Right lobe of liver (tissue), 6 donors: ENCODE measurements around the gene NAA35. TPM values are rescaled to one million over a fixed set of nuclear protein-coding genes. Genes with fewer than 3 reads are reported as not detected.

ENCODE experiments used
- ATAC-seq, 4 donors: fragments of 200-7000 bp; cut with Tn5 transposase; one replicate each; pipeline ENCODE4 v1.9.1; 2020; ENCODE audit warnings: mild to moderate bottlenecking in 4 of 4, moderate library complexity in 4 of 4
- DNase-seq, 3 donors: peaks; one replicate each; pipeline ENCODE4 v3.0.0-alpha.2; 2020
- H3K27ac ChIP-seq, 3 donors: fragments of 200-600 bp; one replicate each; pipeline ENCODE4 v1.8.0; 2022
- H3K27me3 ChIP-seq, 2 donors: fragments of 200-600 bp; one replicate each; pipeline ENCODE4 v1.8.0; 2022
- H3K36me3 ChIP-seq, 4 donors: fragments of 200-600 bp; sonication (generic) in 1 of 4; one replicate each; pipeline versions ENCODE4 v1.5.1 to v1.8.0; 2017 to 2022; ENCODE audit warnings: control low read depth in 1 of 4
- H3K4me1 ChIP-seq, 4 donors: fragments of 200-600 bp; sonication (generic) in 1 of 4; one replicate each; pipeline versions ENCODE4 v1.5.1 to v1.8.0; 2017 to 2022; ENCODE audit warnings: control low read depth in 1 of 4
- H3K4me3 ChIP-seq, 3 donors: fragments of 200-600 bp; one replicate each; pipeline ENCODE4 v1.8.0; 2022
- H3K9me3 ChIP-seq, 4 donors: fragments of 200-600 bp; sonication (generic) in 1 of 4; one replicate each; pipeline versions ENCODE4 v1.5.1 to v1.8.0; 2017 to 2022; ENCODE audit warnings: control low read depth in 1 of 4
- POLR2A ChIP-seq: fragments of 450-650 bp; IDR thresholded peaks from one replicate; pipeline ENCODE4 v1.6.1; 2017; ENCODE audit warnings: antibody characterized with exemption, mild to moderate bottlenecking
- WGBS: methylation state at CpG from one replicate; pipeline ENCODE4 v1.1.6; 2018; ENCODE audit warnings: low coverage, low lambda C conversion rate; ENCODE audit not compliant: insufficient coverage; ENCODE audit errors: missing lambda C conversion rate; 5-methylcytosine and 5-hydroxymethylcytosine counted together
- intact Hi-C, 2 donors: fragments of 100-400 bp; cut with DNase I; formaldehyde crosslinking; loops; one replicate each; pipeline versions ENCODE4 v1.11.2 to v1.14.1; 2022
- total RNA-seq, 6 experiments: library from RNA; depleted of rRNA in 2 of 6; stranded (reverse); fragments of >200 nt in 2 of 6; fragmentation: NEBNext Ultra II Directional in 3 of 6; extraction: Animal tissue kit (Norgen Biotek cat#: 25700) in 3 of 6; gene quantifications; one replicate each; pipeline versions ENCODE4 v1.1.0 to v1.2.4, GENCODE V29; 2016 to 2023
- TF ChIP-seq, protein P1 (sequence below), 4 donors: fragments of 200-600 bp in 3 of 4; fragments of 450-650 bp in 1 of 4; IDR thresholded peaks; one replicate each; pipeline versions ENCODE4 v1.5.1 to v1.8.0; 2016 to 2022; ENCODE audit warnings: antibody characterized with exemption in 4 of 4, mild to moderate bottlenecking in 2 of 4
- donor health status: DM: no; HTN: yes; CAD: no.
- donor health status: DM: no; HTN: no; CAD: no.
- donor health status: DM: no; HTN: no; CAD: no.
- donor health status: DM: no; HTN: yes; CAD: no.
- donor health status: DM: no; HTN: yes; CAD: no.

NAA35 gene
- total RNA-seq, 6 experiments from 2014 or later = 7.6 to 10.3 (median 8.7) TPM

DNA sequence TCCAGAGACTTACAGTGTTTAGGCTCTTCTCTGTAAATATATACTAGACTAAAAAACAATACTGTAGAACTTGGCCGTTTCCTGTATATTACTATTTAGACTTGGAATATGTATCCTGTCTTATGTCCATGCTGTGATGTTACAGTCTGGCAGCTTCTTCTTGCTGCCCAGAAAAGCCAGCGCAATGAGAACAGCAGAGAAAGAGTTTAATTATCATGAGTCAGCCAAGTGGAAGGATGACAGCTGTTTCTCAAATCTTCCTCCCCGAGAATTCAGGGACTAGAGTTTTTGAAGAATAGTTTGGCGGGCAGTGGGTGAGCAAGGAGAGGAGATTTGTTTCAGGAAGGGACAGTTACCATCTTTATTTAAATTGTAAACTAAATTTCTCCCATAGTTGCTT is 37.5 kb downstream of the NAA35 start:
- Histone ChIP-seq H3K9me3 (no peaks in the 10 kb centered on the region), H3K4me3 (no peak overlapping the region), H3K27me3 (no peaks in the 10 kb centered on the region), H3K4me1 (no peaks in the 10 kb centered on the region), H3K36me3 (peaks cover 0 to 58% (median 12%) of the 10 kb centered on the region in 4 donors), H3K27ac (no peak overlapping the region)
- ATAC-seq (no peak), DNase-seq (no peak)
- intact Hi-C loops = no loop called here
- WGBS = 87% methylated on average over 4 of the region's 4 CpGs
- TF ChIP-seq POLR2A = no peak
- TF ChIP-seq, protein P1, sequence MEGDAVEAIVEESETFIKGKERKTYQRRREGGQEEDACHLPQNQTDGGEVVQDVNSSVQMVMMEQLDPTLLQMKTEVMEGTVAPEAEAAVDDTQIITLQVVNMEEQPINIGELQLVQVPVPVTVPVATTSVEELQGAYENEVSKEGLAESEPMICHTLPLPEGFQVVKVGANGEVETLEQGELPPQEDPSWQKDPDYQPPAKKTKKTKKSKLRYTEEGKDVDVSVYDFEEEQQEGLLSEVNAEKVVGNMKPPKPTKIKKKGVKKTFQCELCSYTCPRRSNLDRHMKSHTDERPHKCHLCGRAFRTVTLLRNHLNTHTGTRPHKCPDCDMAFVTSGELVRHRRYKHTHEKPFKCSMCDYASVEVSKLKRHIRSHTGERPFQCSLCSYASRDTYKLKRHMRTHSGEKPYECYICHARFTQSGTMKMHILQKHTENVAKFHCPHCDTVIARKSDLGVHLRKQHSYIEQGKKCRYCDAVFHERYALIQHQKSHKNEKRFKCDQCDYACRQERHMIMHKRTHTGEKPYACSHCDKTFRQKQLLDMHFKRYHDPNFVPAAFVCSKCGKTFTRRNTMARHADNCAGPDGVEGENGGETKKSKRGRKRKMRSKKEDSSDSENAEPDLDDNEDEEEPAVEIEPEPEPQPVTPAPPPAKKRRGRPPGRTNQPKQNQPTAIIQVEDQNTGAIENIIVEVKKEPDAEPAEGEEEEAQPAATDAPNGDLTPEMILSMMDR (IDR thresholded peaks at IDR 0.05) = no peak

DNA sequence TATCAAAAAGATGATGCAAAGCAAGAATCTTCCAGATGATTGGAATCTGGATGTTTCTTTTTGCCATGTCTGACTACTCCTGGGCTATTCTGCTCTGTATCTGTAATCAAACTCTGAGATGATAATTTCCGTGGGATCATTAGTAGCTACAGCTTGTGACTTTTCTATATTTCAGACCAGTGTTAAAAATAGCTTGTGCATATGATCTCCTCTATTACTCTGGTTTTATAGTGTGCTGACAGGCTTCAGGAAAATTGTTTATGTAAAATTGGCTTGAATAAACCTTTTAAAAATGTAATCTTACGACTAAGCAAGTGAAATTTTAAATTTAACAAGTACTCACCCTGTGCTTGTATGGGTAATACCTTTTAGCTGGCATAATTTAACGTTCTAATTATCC is 40.4 kb downstream of the NAA35 start:
- DNase-seq = no peak
- no peaks in the 10 kb centered on the region for H3K4me1 ChIP-seq
- TF ChIP-seq, protein P1 (IDR thresholded peaks at IDR 0.05) = no peak
- TF ChIP-seq POLR2A = no peak
- WGBS = 93% methylated on average over 3 of the region's 3 CpGs
- intact Hi-C loops = no loop called here
- peaks cover 0 to 45% (median 12%) of the 10 kb centered on the region in 4 donors for H3K36me3 ChIP-seq
- no peak overlapping the region for H3K4me3 ChIP-seq
- H3K9me3 ChIP-seq = no peaks in the 10 kb centered on the region
- ATAC-seq = no peak
- H3K27ac ChIP-seq = no peak overlapping the region
- no peaks in the 10 kb centered on the region for H3K27me3 ChIP-seq

DNA sequence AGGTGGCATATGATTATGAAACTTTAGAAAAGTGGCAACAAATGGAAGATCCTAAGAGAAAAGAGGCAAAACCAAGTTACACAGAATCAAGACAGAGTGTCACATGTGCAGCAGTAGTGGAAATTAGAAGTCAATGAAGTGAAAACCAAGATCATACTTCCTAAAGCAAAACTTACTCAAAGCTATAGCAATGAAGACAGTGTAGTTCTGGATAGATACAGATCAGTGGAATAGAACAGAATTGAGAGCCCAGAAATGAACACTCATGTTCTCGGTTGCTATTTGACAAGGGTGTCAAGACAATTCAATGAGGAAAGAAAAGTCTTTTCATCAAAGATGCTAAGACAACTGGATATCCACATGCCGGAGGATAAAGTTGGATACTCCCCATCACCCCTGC is 43.5 kb downstream of the NAA35 start:
- Histone ChIP-seq H3K27ac (no peak overlapping the region), H3K27me3 (no peaks in the 10 kb centered on the region), H3K9me3 (no peaks in the 10 kb centered on the region), H3K4me1 (no peaks in the 10 kb centered on the region), H3K4me3 (no peak overlapping the region), H3K36me3 (peaks cover 0 to 15% (median 6%) of the 10 kb centered on the region in 4 donors)
- DNase-seq (no peak), ATAC-seq (no peak)
- intact Hi-C loops = no loop called here
- TF ChIP-seq, protein P1 (IDR thresholded peaks at IDR 0.05) = no peak
- no peak for TF ChIP-seq POLR2A
- 93% methylated on average over 2 of the region's 2 CpGs for WGBS

DNA sequence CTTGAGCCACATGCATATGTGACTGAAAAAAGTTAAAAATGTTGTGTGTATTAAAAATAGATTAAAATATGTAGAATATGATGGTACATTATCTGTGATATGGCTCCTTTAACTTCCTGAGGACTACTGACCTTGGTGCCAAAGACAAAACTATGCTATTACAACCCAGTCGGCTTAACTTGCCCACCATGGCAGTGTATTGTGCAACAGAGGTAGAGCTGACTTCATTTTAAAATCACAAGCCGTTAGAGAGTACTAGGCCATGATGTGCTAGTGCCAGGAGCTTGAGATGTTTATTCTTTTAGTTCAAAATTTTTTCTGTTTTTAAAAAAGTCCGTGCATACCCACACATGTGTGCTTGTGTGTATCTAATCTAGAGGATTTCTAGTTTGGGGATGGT is 46.3 kb downstream of the NAA35 start:
- H3K27me3 ChIP-seq = no peaks in the 10 kb centered on the region
- WGBS = 85% methylated on average over 3 of the region's 3 CpGs
- intact Hi-C loops = no loop called here

More for the DNA sequence above, 46.3 kb downstream of the NAA35 start:
- H3K4me1 ChIP-seq = no peaks in the 10 kb centered on the region
- TF ChIP-seq, protein P1 (IDR thresholded peaks at IDR 0.05) = no peak
- TF ChIP-seq POLR2A = no peak
- no peak overlapping the region for H3K4me3 ChIP-seq
- peaks cover 0 to 9% (median 0%) of the 10 kb centered on the region in 4 donors for H3K36me3 ChIP-seq
- no peak overlapping the region for H3K27ac ChIP-seq
- no peak for DNase-seq
- ATAC-seq = no peak
- H3K9me3 ChIP-seq = no peaks in the 10 kb centered on the region
